ENCODE measurements around the gene INSR. TPM values are rescaled to one million over a fixed set of nuclear protein-coding genes. Genes with fewer than 3 reads are reported as not detected.

INSR gene
- total RNA-seq, 1 donor from 2014 or later = 27.3 TPM

GRCh38 chr19:7268705-7269098, 25.5 kb downstream of the INSR start:
- Mint-ChIP-seq H3K36me3 (ENCODE audit: unreplicated experiment) (peaks cover 19% of the 10 kb centered on the region), H3K27me3 (ENCODE audit: unreplicated experiment) (no peaks in the 10 kb centered on the region), H3K4me1 (ENCODE audit: unreplicated experiment) (no peaks in the 10 kb centered on the region), H3K4me3 (ENCODE audit: unreplicated experiment) (no peak overlapping the region), H3K9me3 (ENCODE audit: unreplicated experiment) (peaks cover 8% of the 10 kb centered on the region), H3K27ac (ENCODE audit: unreplicated experiment) (no peak overlapping the region)
- no peak for DNase-seq (ENCODE audit: extremely low spot score, unreplicated experiment)
- no peak for TF ChIP-seq CTCF (IDR thresholded peaks at IDR 0.05)

- Mint-ChIP-seq H3K9me3 (ENCODE audit: unreplicated experiment) (peaks cover 8% of the 10 kb centered on the region), H3K27ac (ENCODE audit: unreplicated experiment) (no peak overlapping the region)
Observed at GRCh38 chr19:7267792-7268704, 26.2 kb downstream of the INSR start.

GRCh38 chr19:7266832-7267231, 27.4 kb downstream of the INSR start:
- Mint-ChIP-seq H3K27ac (ENCODE audit: unreplicated experiment) (no peak overlapping the region), H3K4me3 (ENCODE audit: unreplicated experiment) (no peak overlapping the region), H3K36me3 (ENCODE audit: unreplicated experiment) (peaks cover 17% of the 10 kb centered on the region), H3K4me1 (ENCODE audit: unreplicated experiment) (peaks cover 2% of the 10 kb centered on the region), H3K27me3 (ENCODE audit: unreplicated experiment) (no peaks in the 10 kb centered on the region), H3K9me3 (ENCODE audit: unreplicated experiment) (peaks cover 8% of the 10 kb centered on the region)
- TF ChIP-seq CTCF (IDR thresholded peaks at IDR 0.05) = no peak
- DNase-seq (ENCODE audit: extremely low spot score, unreplicated experiment) = no peak

More at GRCh38 chr19:7267792-7268704, 26.2 kb downstream of the INSR start:
- Mint-ChIP-seq H3K36me3 (ENCODE audit: unreplicated experiment) (peaks cover 17% of the 10 kb centered on the region), H3K4me1 (ENCODE audit: unreplicated experiment) (no peaks in the 10 kb centered on the region), H3K4me3 (ENCODE audit: unreplicated experiment) (no peak overlapping the region), H3K27me3 (ENCODE audit: unreplicated experiment) (no peaks in the 10 kb centered on the region)
- no peak for TF ChIP-seq CTCF (IDR thresholded peaks at IDR 0.05)
- no peak for DNase-seq (ENCODE audit: extremely low spot score, unreplicated experiment)

GRCh38 chr19:7265963-7266362, 28.3 kb downstream of the INSR start:
- H3K4me3 Mint-ChIP-seq (ENCODE audit: unreplicated experiment) = no peak overlapping the region
- peaks cover 17% of the 10 kb centered on the region for H3K36me3 Mint-ChIP-seq (ENCODE audit: unreplicated experiment)
- no peak for DNase-seq (ENCODE audit: extremely low spot score, unreplicated experiment)
- no peak for TF ChIP-seq CTCF (IDR thresholded peaks at IDR 0.05)
- peaks cover 2% of the 10 kb centered on the region for H3K4me1 Mint-ChIP-seq (ENCODE audit: unreplicated experiment)
- H3K27ac Mint-ChIP-seq (ENCODE audit: unreplicated experiment) = no peak overlapping the region
- H3K9me3 Mint-ChIP-seq (ENCODE audit: unreplicated experiment) = peaks cover 8% of the 10 kb centered on the region
- no peaks in the 10 kb centered on the region for H3K27me3 Mint-ChIP-seq (ENCODE audit: unreplicated experiment)

- Mint-ChIP-seq H3K27ac (ENCODE audit: unreplicated experiment) (no peak overlapping the region), H3K27me3 (ENCODE audit: unreplicated experiment) (no peaks in the 10 kb centered on the region), H3K4me3 (ENCODE audit: unreplicated experiment) (no peak overlapping the region), H3K9me3 (ENCODE audit: unreplicated experiment) (peaks cover 8% of the 10 kb centered on the region), H3K36me3 (ENCODE audit: unreplicated experiment) (peaks cover 17% of the 10 kb centered on the region), H3K4me1 (ENCODE audit: unreplicated experiment) (peaks cover 2% of the 10 kb centered on the region)
- no peak for DNase-seq (ENCODE audit: extremely low spot score, unreplicated experiment)
- no peak for TF ChIP-seq CTCF (IDR thresholded peaks at IDR 0.05)
Observed at GRCh38 chr19:7264858-7265257, 29.4 kb downstream of the INSR start.

Data from osteocyte (in vitro differentiated cells).